GM12878 (cell line): ENCODE results near the gene GPC3. TPM values are rescaled to one million over a fixed set of nuclear protein-coding genes. Genes with fewer than 3 reads are reported as not detected.

Experiments used
- ATAC-seq: fragments of 200-7000 bp; cut with Tn5 transposase; 3 replicates; pipeline ENCODE4 v1.9.1; 2020; ENCODE audit warnings: mild to moderate bottlenecking, moderate library complexity
- BruUV-seq: library from RNA; stranded (reverse); fragments of 400-500 nt; replicated peaks from 2 replicates; lab custom pipeline; 2021; lab: Mats Ljungman, UMichigan
- CTCF ChIA-PET: fragments of 300-600 bp; sonication (Branson Sonifier 250); formaldehyde crosslinking; extraction: SDS; loops from one replicate; lab custom pipeline; 2021; ENCODE audit warnings: inconsistent platforms; lab: Yijun Ruan, JAX
- POLR2A ChIA-PET: fragments of 350-600 bp; formaldehyde crosslinking; extraction: SDS; loops from one replicate; lab custom pipeline; 2021; ENCODE audit warnings: inconsistent platforms; lab: Charles Lee
- RAD21 ChIA-PET: fragments of 300-600 bp; sonication (Branson Sonifier 250); formaldehyde crosslinking; loops from one replicate; lab custom pipeline; 2023; ENCODE audit warnings: antibody characterized with exemption; ENCODE audit not compliant: unreplicated experiment; lab: Charles Lee
- SMC1A ChIA-PET: fragments of 300-600 bp; sonication (Branson Sonifier 250); formaldehyde crosslinking; loops from one replicate; lab custom pipeline; 2023; ENCODE audit not compliant: unreplicated experiment, uncharacterized antibody; lab: Charles Lee
- DNase-seq: peaks from one replicate; pipeline ENCODE4 v3.0.0-alpha.2; 2011; ENCODE audit warnings: low read depth, low spot score
- FAIRE-seq: peaks from 3 replicates; lab custom pipeline; 2011; peaks lifted over from hg19 to GRCh38; lab: Jason Lieb, UNC
- H2AFZ ChIP-seq: 2 replicates; pipeline ENCODE4 v1.6.0; 2011; ENCODE audit warnings: low read depth, low read length, control low read depth; ENCODE audit not compliant: control insufficient read depth
- H3K27ac ChIP-seq: 2 replicates; pipeline ENCODE4 v1.5.1; 2011; ENCODE audit warnings: control low read depth; ENCODE audit not compliant: control insufficient read depth, insufficient read depth
- H3K27me3 ChIP-seq, 2 experiments: replicated peaks in 1 of 2; 2 replicates each; pipeline versions ENCODE4 v1.6.0 to v1.6.1; 2011; ENCODE audit warnings: low read length in 1 of 2; ENCODE audit not compliant: control insufficient read depth in 2 of 2, insufficient read depth in 2 of 2
- H3K36me3 ChIP-seq, 2 experiments: 2 replicates each; pipeline ENCODE4 v1.5.1; 2011; ENCODE audit warnings: low read length in 1 of 2; ENCODE audit not compliant: control insufficient read depth in 2 of 2, insufficient read depth in 2 of 2
- H3K4me1 ChIP-seq: 2 replicates; pipeline ENCODE4 v1.6.1; 2011; ENCODE audit warnings: mild to moderate bottlenecking, low read length, moderate library complexity, mixed read lengths; ENCODE audit not compliant: control insufficient read depth, insufficient read depth
- H3K4me2 ChIP-seq: 2 replicates; pipeline ENCODE4 v1.6.0; 2011; ENCODE audit warnings: control low read depth; ENCODE audit not compliant: control insufficient read depth, insufficient read depth
- H3K4me3 ChIP-seq: fragments of 200-600 bp; sonication (generic); 2 replicates; pipeline ENCODE4 v1.5.1; 2016
- H3K79me2 ChIP-seq: 2 replicates; pipeline ENCODE4 v1.6.0; 2011; ENCODE audit warnings: low read length; ENCODE audit not compliant: control insufficient read depth, insufficient read depth
- H3K9ac ChIP-seq: 2 replicates; pipeline ENCODE4 v1.8.0; 2011; ENCODE audit warnings: low read length, control low read depth, mixed read lengths; ENCODE audit not compliant: control insufficient read depth, insufficient read depth
- H3K9me3 ChIP-seq: replicated peaks from 3 replicates; pipeline ENCODE4 v1.5.1; 2011; ENCODE audit warnings: mild to moderate bottlenecking, low read length; ENCODE audit not compliant: control insufficient read depth, insufficient read depth
- H4K20me1 ChIP-seq: 2 replicates; pipeline ENCODE4 v1.6.0; 2011; ENCODE audit not compliant: control insufficient read depth, insufficient read depth
- IRF3 ChIP-seq: fragments of 450-650 bp; IDR thresholded peaks from 2 replicates; pipeline ENCODE4 v1.6.1; 2014; ENCODE audit warnings: mild to moderate bottlenecking
- SMAD1 ChIP-seq: fragments of 450-650 bp; IDR thresholded peaks from 2 replicates; pipeline ENCODE4 v1.6.1; 2018; ENCODE audit warnings: mild to moderate bottlenecking, low read depth; ENCODE audit not compliant: partially characterized antibody
- TCF7 ChIP-seq: IDR thresholded peaks from 2 replicates; pipeline ENCODE4 v1.6.1; 2014; ENCODE audit warnings: antibody characterized with exemption, borderline replicate concordance
- WGBS: methylation state at CpG from one replicate; pipeline ENCODE4 v1.1.6; 2016; ENCODE audit warnings: low lambda C conversion rate; ENCODE audit not compliant: insufficient replicate concordance, insufficient coverage; ENCODE audit errors: missing lambda C conversion rate; 5-methylcytosine and 5-hydroxymethylcytosine counted together
- in situ Hi-C: fragments of 300-500 bp; cut with MboI; formaldehyde crosslinking; loops from 9 replicates; pipeline ENCODE4 v1.14.3; 2018; ENCODE audit warnings: mixed read lengths
- intact Hi-C: fragments of 100-400 bp; cut with micrococcal nuclease; formaldehyde crosslinking; loops from one replicate; pipeline ENCODE4 v1.14.2; 2022; ENCODE audit not compliant: unreplicated experiment
- polyA plus RNA-seq, 11 experiments: library from polyadenylated mRNA; depleted of rRNA in 4 of 11; unstranded in 6 of 11; stranded (reverse) in 5 of 11; fragments of >200 nt; fragmentation: Nextera tagmentation in 4 of 11; fragmentation: Illumina TruSeq in 1 of 11; extraction: Ambion mirVana in 4 of 11; extraction: Trizol in 1 of 11; gene quantifications; 1 replicate in 1 of 11; 2 replicates in 10 of 11; pipeline versions ENCODE4 v1.2.1 to v1.2.3, GENCODE V29; 2011 to 2016; ENCODE audit warnings: inconsistent platforms in 2 of 11, missing spikeins in 2 of 11, low read depth in 1 of 11
- total RNA-seq, 4 experiments: library from RNA; depleted of rRNA in 3 of 4; stranded (reverse); fragments of >200 nt in 3 of 4; fragmentation: Illumina TruSeq in 1 of 4; extraction: Trizol in 1 of 4; gene quantifications; 2 replicates each; pipeline versions ENCODE4 v1.2.1 to v1.2.3, GENCODE V29; 2013 to 2021
- TF ChIP-seq, protein P1 (sequence below): fragments of 450-650 bp; formaldehyde crosslinking; IDR thresholded peaks from 2 replicates; pipeline ENCODE4 v1.5.0; 2022; ENCODE audit warnings: mild to moderate bottlenecking, missing genetic modification characterization

Gene GPC3
- total and polyA plus RNA-seq, 10 of the 15 experiments (the other 5 are each of a cell fraction or from before 2014, with no cell fraction given), result 0.09 to 0.82 TPM; not detected in 8

DNA sequence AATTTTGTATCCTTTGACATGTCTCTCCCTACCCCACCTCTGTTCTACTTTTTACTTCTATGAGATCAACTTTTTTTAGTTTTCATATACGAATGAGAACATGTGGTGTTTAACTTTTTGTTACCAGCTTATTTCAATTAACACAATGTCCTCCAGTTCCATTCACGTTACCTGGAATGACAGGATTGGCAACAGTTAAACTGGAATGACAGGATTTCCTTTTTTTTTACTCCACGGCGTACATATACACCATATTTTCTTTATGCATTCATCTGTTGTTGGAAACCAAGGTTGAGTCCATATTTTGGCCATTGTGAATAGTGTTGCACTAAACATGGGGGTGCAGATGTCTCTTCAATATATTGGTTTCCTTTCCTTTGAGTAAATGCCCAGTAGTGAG, 398.3 kb downstream of the GPC3 start:
- ATAC-seq (no peak), FAIRE-seq (no peak), DNase-seq (no peak)
- ChIA-PET POLR2A (no interaction called here), SMC1A (no interaction called here), CTCF (no interaction called here), RAD21 (no interaction called here)
- H2AFZ ChIP-seq, result no peak overlapping the region
- intact Hi-C loops, result no loop called here
- no peak overlapping the region for H3K4me2 ChIP-seq
- no peaks in the 10 kb centered on the region for H3K36me3 ChIP-seq
- in situ Hi-C loops, result no loop called here
- WGBS, result 40% methylated on average over 4 of the region's 4 CpGs
- BruUV-seq, result no TSS peak
- H3K9ac ChIP-seq, result no peak overlapping the region
- H3K4me3 ChIP-seq, result no peak overlapping the region
- no peak for TF ChIP-seq SMAD1
- no peaks in the 10 kb centered on the region for H4K20me1 ChIP-seq
- no peak overlapping the region for H3K27ac ChIP-seq
- H3K9me3 ChIP-seq, result no peaks in the 10 kb centered on the region
- no peaks in the 10 kb centered on the region for H3K79me2 ChIP-seq
- H3K4me1 ChIP-seq, result no peaks in the 10 kb centered on the region
- no peaks in the 10 kb centered on the region for H3K27me3 ChIP-seq

DNA sequence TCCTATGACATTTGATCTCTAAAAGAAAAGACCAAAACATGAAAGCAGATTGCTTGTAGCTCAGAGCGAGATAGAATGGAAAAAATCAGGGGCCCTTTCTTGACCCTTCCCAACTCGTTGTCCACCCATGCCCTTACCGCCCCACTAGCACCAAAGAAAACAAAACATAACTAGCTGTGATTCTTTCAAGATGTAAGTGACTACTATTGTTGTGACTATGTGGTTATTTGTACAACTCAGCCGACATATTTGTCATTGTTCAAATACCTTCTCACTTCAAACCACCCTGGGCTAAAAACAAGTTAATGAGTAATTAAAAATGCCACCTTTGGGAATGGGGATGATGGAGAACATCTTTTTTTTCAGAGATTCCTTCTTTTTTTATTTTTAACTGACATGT, 399.0 kb downstream of the GPC3 start:
- ChIA-PET POLR2A (no interaction called here), CTCF (no interaction called here), RAD21 (interaction anchor here (0.6 kb wide), 1 partner anchor 94 kb away, joined by 3 read pairs; no protein-coding TSS in a partner anchor), SMC1A (no interaction called here)
- DNase-seq, result no peak
- Histone ChIP-seq H3K36me3 (no peaks in the 10 kb centered on the region), H3K79me2 (no peaks in the 10 kb centered on the region), H3K9ac (no peak overlapping the region), H2AFZ (no peak overlapping the region), H3K4me2 (no peak overlapping the region), H3K4me3 (no peak overlapping the region), H3K4me1 (no peaks in the 10 kb centered on the region), H3K27me3 (no peaks in the 10 kb centered on the region), H4K20me1 (no peaks in the 10 kb centered on the region), H3K9me3 (no peaks in the 10 kb centered on the region), H3K27ac (no peak overlapping the region)
- FAIRE-seq, result no peak
- intact Hi-C loops (no loop called here), in situ Hi-C loops (no loop called here)
- no TSS peak for BruUV-seq
- TF ChIP-seq IRF3 (no peak), TCF7 (no peak)
- TF ChIP-seq, protein P1, sequence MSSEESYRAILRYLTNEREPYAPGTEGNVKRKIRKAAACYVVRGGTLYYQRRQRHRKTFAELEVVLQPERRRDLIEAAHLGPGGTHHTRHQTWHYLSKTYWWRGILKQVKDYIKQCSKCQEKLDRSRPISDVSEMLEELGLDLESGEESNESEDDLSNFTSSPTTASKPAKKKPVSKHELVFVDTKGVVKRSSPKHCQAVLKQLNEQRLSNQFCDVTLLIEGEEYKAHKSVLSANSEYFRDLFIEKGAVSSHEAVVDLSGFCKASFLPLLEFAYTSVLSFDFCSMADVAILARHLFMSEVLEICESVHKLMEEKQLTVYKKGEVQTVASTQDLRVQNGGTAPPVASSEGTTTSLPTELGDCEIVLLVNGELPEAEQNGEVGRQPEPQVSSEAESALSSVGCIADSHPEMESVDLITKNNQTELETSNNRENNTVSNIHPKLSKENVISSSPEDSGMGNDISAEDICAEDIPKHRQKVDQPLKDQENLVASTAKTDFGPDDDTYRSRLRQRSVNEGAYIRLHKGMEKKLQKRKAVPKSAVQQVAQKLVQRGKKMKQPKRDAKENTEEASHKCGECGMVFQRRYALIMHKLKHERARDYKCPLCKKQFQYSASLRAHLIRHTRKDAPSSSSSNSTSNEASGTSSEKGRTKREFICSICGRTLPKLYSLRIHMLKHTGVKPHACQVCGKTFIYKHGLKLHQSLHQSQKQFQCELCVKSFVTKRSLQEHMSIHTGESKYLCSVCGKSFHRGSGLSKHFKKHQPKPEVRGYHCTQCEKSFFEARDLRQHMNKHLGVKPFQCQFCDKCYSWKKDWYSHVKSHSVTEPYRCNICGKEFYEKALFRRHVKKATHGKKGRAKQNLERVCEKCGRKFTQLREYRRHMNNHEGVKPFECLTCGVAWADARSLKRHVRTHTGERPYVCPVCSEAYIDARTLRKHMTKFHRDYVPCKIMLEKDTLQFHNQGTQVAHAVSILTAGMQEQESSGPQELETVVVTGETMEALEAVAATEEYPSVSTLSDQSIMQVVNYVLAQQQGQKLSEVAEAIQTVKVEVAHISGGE (CRISPR knock-in tag), result no peak
- ATAC-seq, result no peak
- 24% methylated on average over 4 of the region's 4 CpGs for WGBS
